NCI-H510A treated with DMSO at 0.1 percent for 48 hours (cell line): ENCODE data around the gene NBPF26.
"Not testable (repeated sequence)": the region's sequence is repeated elsewhere in the genome, so short reads cannot be mapped to it uniquely, and the experiment has no call there.

Experiments
- DNase-seq: peaks from one replicate; lab custom pipeline; 2025; lab: John Stamatoyannopoulos, UW

The NBPF26 gene

DNA sequence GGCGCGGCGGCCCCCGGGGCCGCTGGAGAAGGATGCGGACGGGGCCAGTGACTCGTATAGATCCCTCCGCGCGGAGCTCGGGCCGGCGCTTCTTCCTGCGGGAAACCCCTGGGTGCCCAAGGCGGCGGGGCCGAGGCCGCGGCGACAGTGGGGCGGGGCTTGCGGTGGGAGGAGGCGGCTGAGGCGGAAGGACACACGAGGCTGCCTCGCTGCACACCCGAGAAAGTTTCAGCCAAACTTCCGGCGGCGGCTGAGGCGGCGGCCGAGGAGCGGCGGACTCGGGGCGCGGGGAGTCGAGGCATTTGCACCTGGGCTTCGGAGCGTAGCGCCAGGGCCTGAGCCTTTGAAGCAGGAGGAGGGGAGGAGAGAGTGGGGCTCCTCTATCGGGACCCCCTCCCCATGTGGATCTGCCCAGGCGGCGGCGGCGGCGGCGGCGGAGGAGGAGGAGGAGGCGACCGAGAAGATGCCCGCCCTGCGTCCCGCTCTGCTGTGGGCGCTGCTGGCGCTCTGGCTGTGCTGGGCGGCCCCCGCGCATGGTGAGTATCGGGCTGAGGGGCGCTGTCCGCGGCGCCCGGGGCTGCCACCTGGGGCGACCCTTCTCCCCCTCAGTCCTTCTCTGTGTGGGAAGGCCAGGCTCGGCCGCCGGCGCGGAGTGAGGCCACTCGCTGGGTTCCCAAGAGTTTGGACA lies at the start of gene NBPF26:
NBPF26 (plus strand) TSS at position 231 of the 688 bp plus-strand sequence.
- DNase-seq, result not testable (repeated sequence)

DNA sequence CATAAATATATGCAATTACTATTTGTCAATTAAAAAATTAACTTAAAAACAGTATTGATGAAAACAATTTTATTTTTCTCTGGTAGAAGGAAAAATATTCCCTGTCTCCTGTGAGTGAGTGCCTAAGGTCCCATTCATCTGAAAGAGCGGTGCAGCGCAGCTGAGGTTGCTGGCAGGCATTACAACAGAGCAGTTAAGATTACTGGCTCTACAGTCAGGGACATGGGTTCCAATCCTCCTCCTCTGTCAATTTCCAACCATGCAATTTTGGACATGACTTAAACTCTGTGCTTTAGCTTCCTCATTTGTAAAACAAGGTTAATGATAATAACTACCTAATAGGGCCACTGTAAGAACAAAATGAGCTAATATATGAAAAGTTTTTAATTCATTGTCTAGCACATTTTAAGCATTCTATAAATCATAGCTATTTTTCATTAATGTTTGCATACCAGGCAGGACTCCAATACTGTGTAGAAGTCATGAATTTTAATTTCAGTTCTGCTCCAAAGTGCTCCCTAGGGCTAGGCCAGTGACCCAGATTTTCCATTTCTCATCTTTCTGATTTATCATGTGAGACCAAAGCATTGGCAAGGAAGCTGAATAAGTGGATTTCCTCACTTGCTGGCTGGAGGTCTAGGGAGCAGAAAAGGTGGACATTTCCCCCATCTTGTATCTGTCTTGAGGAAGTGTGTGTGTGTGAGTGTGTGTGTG lies 43.5 kb upstream of the NBPF26 start:
- not testable (repeated sequence) for DNase-seq

DNA sequence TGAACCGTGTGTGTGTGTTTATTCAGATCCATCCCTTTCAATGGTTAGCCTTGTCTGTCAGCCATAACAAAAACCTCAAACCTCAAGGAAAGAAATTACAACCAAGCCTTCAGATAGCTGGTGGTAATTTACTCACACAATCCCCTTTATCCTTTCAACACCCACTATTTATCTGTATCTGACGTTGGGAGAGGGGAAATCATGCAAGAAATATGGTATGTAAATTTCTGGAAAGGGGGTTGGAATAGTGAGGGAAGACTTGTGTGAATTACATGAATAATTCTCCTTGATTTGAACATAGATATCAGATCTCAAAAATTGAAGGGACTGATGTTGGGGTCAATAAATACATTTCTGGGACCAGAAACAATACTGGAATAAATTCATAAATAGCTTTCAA lies 42.8 kb upstream of the NBPF26 start:
- DNase-seq, result not testable (repeated sequence)

DNA sequence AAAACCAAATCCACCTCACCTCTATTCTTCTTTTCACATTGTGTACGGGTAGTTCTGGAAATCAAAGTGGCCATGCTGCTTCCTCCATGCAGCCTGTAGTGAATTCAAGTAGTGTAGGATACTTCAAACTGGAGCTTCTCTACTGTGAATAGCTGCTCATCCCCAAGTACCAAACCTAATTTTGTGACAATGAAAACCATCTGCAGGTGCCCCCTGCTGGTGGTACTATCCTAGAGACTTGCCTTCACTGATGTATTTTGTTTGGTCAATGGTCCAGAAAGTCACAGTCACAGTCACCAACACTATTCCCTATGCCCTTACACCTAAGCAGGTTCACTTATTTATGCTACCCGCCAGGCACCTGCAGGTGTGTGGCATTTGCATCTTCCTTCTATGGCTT lies 39.3 kb upstream of the NBPF26 start:
- not testable (repeated sequence) for DNase-seq

DNA sequence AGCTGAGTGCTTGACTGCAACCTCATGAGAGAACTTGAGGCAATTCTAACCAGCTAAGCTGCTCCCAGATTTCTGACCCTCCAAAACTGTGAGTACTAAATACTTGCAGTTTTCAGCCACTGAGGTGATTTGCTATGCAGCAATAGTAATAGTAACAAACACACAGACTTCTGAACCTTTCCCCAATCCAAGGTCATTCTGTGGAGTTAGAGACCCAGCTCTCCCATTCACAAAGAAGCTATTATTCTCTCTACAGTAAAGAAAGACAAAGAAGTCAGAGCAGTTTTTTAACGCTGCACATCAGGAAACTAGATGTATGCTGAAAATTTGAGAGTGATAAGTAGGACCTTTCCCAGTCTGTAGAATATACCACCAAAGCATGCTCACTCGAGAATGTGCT lies 38.1 kb upstream of the NBPF26 start:
- not testable (repeated sequence) for DNase-seq

DNA sequence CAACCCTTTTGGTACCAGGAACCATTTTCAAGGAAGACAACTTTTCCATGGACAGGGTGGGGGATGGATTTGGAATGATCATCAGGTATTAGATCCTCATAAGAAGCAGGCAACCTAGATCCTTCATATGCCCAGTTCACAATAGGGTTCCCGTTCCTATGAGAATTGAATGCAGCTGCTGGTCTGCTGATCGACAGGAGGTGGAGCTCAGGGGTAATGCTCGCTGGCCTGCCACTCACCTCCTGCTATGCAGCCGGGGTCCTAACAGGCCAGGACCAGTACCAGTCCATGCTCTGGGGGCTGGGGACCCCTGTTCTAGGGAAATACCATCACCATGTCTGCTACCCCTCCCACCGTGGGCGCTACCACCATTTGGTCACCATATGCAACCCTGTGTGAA lies 36.5 kb upstream of the NBPF26 start:
- not testable (repeated sequence) for DNase-seq

DNA sequence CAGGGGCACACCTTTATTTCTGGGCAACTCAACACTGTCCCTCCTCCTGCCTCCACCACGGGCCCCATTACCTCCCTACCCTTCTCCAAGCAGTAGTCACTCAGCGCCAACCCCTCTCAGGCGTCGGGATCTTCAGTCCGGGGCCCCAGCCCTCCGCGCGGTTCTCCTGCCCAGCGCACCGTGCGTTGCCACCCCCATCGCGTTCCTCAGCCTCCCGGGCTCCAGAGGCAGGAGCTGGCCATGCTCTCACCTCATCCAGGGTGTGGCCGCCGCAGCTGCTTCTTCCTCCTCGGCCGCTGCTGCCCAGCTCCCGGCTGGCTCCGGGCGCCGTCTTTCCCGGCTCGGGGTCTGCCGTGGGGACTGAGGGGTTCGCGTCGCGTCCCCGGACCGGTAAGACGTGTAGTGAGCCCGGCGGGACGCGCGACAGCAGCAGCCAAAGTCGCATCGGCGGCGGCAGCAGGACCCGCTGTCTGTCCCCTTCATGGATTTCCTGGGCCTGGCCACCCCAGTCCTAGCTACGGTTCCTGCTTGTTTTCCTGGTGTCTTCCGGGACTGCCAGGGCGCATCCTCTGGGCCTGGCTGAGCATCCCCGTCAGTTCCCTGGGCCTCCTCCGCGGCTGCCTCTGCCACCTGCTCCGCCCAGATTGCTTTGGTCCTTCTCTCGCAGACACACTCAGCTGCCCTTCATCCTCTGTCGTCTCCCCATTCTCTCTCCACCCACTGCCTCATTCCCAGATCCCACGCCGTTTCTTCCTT lies 22.8 kb upstream of the NBPF26 start:
- DNase-seq, result not testable (repeated sequence)

DNA sequence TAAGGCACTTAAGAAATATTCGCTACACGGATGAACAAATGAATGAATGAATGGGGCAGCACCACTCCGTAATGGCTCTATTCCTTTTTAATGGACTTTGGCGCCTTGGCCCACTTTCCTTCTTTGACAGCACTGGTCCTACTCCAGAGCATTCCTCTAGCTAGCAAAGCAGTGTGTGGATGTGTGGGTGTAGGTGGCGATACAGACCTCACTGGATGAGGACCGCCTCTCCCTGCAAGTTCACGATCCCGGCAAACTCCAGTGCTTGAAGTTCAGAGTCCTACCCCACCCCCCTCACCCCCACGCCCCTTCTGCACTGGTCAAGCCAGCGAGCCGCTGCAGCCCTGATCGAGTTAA lies 409 bp upstream of the NBPF26 start:
- DNase-seq, result not testable (repeated sequence)

DNA sequence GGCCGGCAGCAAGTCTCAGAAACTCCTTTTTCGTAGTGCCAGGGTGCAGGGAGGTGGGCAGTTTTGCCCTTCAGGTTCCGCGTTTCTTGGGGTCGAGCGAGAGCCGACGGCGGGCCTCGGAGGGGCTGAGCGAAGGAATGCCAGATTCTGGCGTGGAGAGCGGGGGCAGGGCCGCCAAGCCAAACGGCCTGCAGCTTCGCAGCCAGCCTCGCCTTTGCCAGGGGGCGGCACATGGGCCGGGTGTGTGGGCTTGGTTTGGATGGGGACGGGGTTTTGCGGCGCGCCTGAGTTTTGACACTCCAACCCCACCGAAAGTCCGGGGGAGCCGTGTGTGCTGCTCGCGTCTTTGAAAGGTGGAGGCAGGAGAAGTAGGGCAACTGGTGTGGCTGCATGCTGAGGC lies 762 bp downstream of the NBPF26 start:
- not testable (repeated sequence) for DNase-seq

DNA sequence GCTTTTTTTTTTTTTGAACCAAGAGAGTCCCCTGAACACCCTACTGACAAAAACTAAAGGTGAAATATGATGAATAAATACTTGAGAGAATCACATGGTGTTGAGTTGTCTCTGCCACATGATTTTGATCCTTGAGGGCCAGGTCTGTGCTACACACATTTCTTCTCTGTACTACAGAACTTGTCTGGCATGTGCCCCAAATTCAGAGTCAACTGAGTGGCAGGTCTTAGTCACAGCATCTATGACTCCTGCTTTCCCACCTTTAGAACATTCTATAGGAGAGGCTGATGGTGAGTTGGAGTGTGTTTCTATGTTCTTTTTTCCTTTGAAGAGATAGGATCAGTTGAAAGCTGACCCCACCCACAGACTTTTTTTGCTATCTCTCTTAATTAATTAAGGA lies 5.1 kb downstream of the NBPF26 start:
- DNase-seq, result not testable (repeated sequence)

DNA sequence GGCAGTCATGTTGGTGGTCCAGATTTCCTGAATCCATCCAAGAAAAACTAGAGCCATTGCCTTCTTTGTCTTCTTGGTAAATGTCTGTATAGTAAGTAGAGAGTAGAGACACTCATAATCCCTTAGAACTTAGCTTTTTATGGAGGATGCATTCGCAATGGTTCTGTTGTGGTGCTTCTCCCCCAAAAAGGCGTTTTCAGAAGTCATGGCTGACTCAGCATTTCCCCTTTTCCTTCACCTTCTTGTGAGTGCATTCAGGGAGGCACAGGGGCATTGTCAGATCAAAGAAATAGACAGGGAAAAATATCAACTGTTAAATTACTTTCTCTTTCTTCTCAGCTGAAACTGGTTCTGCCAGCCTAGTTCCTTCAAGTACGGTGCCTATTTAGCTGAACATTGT lies 45.3 kb downstream of the NBPF26 start:
- not testable (repeated sequence) for DNase-seq

DNA sequence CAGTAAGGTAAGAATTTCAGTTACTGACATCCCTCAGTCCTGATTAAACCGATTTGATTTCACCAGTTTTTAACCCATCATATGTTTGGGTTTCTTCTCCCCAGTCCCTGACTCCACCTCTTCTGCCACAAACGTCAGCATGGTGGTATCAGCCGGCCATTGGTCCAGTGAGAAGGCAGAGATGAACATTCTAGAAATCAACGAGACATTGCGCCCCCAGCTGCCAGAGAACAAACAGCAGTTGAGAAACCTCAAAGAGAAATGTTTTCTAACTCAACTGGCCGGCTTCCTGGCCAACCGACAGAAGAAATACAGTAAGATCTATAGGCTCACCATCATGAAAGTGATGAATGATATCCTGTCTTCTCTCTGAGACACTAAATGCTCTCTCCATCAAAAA lies 81.7 kb downstream of the NBPF26 start:
- DNase-seq, result not testable (repeated sequence)

DNA sequence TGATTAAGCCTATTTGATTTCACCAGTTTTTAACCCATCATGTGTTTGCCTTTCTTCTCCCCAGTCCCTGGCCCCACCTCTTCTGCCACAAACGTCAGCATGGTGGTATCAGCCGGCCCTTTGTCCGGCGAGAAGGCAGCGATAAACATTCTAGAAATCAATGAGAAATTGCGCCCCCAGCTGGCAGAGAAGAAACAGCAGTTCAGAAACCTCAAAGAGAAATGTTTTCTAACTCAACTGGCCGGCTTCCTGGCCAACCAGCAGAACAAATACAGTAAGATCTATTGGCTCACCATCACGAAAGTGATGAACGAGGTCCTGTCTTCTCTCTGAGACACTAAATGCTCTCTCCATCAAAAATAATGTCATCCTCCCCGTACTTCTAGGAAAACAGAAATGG lies 88.1 kb downstream of the NBPF26 start:
- DNase-seq, result peak; percentile 8

DNA sequence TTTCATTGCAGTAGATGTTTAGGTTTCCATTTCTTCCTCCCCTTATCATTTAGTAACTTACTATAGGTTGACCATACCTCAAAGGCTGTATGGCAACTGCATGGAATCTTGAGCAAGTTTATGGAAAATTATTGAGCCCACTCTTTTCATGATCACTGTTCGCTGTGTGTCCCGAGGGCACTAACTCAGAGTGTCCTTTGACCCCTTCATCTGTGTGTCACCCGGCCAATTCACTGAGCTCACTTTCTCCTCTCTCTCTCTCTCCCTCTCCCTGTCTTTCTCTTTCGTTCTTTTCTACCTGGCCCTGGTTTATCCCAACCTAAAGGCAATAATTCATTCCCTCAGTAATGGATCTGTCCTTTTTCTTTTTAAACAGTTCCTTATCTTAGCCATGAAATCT lies 101.3 kb downstream of the NBPF26 start:
- DNase-seq, result not testable (repeated sequence)

DNA sequence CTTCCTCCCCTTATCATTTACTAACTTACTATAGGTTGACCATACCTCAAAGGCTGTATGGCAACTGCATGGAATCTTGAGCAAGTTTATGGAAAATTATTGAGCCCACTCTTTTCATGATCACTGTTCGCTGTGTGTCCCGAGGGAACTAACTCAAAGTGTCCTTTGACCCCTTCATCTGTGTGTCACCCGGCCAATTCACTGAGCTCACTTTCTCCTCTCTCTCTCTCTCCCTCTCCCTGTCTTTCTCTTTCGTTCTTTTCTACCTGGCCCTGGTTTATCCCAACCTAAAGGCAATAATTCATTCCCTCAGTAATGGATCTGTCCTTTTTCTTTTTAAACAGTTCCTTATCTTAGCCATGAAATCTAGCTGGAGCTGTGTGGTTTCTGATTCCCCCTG lies 102.9 kb downstream of the NBPF26 start:
- not testable (repeated sequence) for DNase-seq

DNA sequence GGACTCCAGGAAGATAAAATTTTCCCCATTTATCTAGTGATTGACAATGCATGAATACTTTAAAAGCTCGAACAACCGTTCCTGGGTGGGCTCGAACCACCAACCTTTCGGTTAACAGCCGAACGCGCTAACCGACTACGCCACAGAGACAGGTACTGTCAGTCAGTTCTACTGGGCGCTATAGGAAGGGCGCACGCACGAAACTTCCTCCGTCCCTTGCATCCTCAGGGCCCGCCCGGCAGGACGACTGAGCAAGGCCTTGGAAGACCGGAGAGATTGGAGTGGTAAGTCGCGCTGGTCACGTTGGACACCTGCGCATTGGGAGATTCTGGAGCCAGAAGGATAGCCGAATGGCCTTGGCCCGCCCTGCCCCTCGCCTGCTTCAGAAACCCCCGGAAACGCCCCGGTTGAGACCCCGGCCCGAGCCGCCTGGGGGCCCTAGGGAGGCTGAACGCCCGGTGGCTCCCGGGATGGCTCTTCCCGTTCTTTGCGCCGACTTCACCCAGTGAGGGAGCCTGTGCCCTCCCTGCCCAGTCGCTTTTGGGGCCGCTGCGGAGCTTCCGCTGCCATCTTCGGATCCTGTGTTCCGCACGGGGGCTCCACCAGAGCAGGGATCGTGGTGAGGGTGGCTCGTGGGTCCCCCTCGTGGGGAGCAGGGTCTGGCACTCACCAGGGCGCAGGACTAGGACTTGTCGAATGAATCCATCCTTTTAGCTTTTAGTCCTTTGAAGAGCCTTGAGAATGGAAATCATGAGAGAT lies 120.6 kb downstream of the NBPF26 start:
- DNase-seq, result peak; percentile 51

DNA sequence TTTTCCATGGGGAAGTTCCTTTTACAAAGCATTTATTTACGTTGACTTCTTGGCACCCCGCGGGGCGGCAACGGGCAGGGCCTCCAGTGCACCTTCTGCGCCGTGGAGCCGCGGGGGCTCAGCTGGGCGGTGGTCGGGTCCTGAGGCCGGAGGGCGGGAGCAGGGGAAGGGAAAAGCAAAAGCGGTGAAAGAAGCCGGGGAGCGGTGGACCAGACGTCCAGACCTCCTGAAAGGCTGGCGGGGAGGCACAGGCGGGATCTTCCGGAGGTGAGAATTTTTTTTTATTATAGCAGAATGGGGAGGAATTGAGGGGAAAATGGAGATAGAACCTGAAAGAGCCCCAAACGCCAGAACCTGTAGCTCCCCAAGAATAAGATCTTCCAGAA lies 121.2 kb downstream of the NBPF26 start:
- DNase-seq, result not testable (repeated sequence)

DNA sequence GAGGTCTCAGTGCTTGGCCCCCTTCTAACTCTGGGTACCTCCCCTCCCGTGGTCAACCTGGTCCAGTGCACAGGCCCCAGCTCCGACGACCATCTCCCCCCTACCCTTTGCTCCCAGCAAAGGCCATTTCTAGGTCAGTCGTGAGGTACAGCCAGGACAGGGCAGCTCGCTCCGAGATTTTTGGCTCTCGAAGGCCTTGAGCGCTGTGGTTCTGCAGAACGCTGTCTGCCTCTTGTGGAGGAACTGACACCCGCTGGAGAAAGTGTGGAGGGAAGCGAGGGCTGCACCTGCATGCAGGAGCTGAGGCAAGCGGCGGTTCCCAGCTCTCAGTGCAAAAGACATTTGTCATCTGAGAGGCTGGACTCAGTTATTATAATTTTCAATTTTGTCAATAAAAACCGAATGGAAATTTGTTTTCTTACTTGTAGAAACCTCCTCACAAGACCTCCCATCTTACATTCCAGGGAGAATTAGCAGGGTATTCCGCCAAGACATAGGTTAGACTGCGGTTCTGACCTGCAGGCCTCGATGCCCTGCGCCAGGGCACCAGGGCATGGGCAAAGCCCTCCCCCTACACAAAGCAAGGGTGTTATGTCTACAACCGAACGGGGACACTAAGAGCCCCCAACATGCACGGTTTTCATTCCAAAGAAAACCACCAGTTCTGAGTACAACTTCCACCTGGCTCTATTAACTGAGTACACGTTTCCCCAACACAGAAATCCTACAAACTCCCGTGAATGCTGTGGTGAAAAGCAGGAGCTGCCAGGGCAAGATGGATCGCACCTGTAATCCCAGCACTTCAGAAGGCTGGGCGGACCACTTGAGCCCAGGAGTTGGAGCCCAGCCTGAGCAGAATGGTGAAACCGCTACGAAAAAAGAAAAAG lies 125.9 kb downstream of the NBPF26 start:
- peak; percentile 19 for DNase-seq

DNA sequence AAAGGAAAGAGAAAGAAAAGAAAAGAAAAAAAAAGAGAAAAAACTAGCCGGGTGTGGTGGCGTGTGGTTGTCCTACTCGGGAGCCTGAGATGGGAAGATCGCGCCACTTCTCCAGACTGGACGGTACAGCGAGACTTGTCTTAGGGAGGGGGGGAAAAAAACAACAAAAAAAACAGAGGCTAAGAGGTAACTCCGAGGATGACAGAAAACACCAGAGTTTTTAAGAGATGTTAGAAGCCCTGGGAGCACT lies 126.5 kb downstream of the NBPF26 start:
- DNase-seq, result not testable (repeated sequence)

DNA sequence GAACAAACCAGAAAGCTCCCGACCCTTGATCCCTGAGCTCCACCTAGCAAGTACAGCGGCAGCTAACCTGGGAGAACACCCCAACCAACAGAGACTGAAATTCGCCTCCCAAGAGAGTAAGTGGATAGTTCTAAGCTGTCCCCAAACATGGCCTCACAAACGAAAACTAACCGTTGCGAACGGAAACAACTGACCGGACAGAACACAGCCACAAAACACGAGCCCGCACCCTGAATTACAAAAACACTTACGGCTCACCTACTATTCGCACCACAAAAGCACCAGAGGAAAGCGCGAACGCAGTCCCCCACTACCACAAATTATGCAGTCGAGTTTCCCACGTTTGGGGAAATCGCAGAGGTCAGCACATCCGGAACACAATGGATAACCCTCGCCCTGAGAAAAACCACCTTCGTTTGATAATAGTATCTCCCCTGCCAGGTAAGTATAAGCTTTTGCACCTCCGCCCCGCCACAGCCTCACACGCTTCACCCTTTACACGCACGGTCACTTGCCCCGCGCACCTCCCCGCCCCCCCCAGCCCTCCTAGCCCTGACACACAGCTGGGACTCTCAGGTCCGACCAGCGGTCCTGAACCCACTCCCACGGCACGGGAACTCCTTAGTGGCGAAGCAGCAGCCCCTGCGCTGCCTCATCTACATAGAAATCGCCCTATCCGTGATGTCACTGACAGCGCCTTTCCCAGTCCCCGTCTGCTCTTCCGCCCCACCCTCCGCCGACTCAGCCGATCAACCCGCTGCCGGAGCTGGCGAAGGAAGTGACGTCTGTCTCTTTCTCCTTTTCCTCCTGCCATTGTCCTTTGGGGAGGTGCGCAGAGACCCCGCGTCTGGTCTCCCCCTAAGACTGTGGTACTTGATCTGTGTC lies 127.0 kb downstream of the NBPF26 start:
- peak; percentile 85 for DNase-seq
